PC-3 (cell line): ENCODE results near the gene SLFN5. TPM values are rescaled to one million over a fixed set of nuclear protein-coding genes. Genes with fewer than 3 reads are reported as not detected.

Source experiments
- ATAC-seq: fragments of 200-7000 bp; cut with Tn5 transposase; 2 replicates; pipeline ENCODE4 v1.9.1; 2020; ENCODE audit warnings: mild to moderate bottlenecking, moderate library complexity
- BruUV-seq: library from RNA; stranded (reverse); fragments of 400-500 nt; replicated peaks from 2 replicates; lab custom pipeline; 2021; lab: Mats Ljungman, UMichigan
- CTCF ChIA-PET: fragments of 300-600 bp; sonication (Branson Sonifier 250); formaldehyde crosslinking; loops from one replicate; lab custom pipeline; 2022; ENCODE audit warnings: antibody characterized with exemption; lab: Charles Lee
- POLR2A ChIA-PET: fragments of 300-600 bp; sonication (Branson Sonifier 250); formaldehyde crosslinking; loops from one replicate; lab custom pipeline; 2022; ENCODE audit warnings: antibody characterized with exemption; ENCODE audit not compliant: unreplicated experiment; lab: Charles Lee
- DNase-seq: peaks from one replicate; pipeline ENCODE4 v3.0.0-alpha.2; 2015
- H2AFZ ChIP-seq: fragments of 300-600 bp; sonication (generic); 2 replicates; pipeline ENCODE4 v1.6.0; 2016; ENCODE audit warnings: antibody characterized with exemption, low read length
- H3F3A ChIP-seq: fragments of 300-600 bp; sonication (generic); one replicate; pipeline ENCODE4 v1.6.0; 2017; ENCODE audit warnings: antibody characterized with exemption, low read length, control low read depth, mild to moderate bottlenecking; ENCODE audit not compliant: unreplicated experiment
- H3K27ac ChIP-seq: fragments of 300-600 bp; sonication (generic); 2 replicates; pipeline ENCODE4 v1.5.1; 2016; ENCODE audit warnings: mild to moderate bottlenecking, low read length
- H3K27me3 ChIP-seq: fragments of 300-600 bp; sonication (generic); 2 replicates; pipeline ENCODE4 v1.6.1; 2016; ENCODE audit warnings: low read length, mixed read lengths
- H3K36me3 ChIP-seq: fragments of 300-600 bp; sonication (generic); 2 replicates; pipeline ENCODE4 v1.6.1; 2016; ENCODE audit warnings: low read depth, mixed run types, low read length, mixed read lengths
- H3K4me1 ChIP-seq: fragments of 300-600 bp; sonication (generic); 2 replicates; pipeline ENCODE4 v1.5.1; 2016; ENCODE audit warnings: low read length; ENCODE audit not compliant: insufficient read depth
- H3K4me2 ChIP-seq: fragments of 300-600 bp; sonication (generic); 2 replicates; pipeline ENCODE4 v1.6.0; 2016; ENCODE audit warnings: low read length
- H3K4me3 ChIP-seq: fragments of 300-600 bp; sonication (generic); 2 replicates; pipeline ENCODE4 v1.5.1; 2016; ENCODE audit warnings: mild to moderate bottlenecking, low read length, mixed read lengths
- H3K79me2 ChIP-seq: fragments of 300-600 bp; sonication (generic); 2 replicates; pipeline ENCODE4 v1.6.1; 2017; ENCODE audit warnings: low read length, mixed read lengths
- H3K9ac ChIP-seq: fragments of 300-600 bp; sonication (generic); 2 replicates; pipeline ENCODE4 v1.6.0; 2016; ENCODE audit warnings: mild to moderate bottlenecking, low read length
- H3K9me2 ChIP-seq: fragments of 300-600 bp; sonication (generic); replicated peaks from 2 replicates; pipeline ENCODE4 v1.6.1; 2016; ENCODE audit warnings: mixed run types, low read length, mixed read lengths
- H3K9me3 ChIP-seq: fragments of 300-600 bp; sonication (generic); 2 replicates; pipeline ENCODE4 v1.6.1; 2016; ENCODE audit warnings: low read length, mixed read lengths
- H4K20me1 ChIP-seq: fragments of 300-600 bp; sonication (generic); 2 replicates; pipeline ENCODE4 v1.6.1; 2016; ENCODE audit warnings: low read length, mixed read lengths
- CTCF ChIP-seq: fragments of 300-600 bp; sonication (generic); conservative IDR thresholded peaks from 2 replicates; pipeline ENCODE4 v1.5.1; 2017; ENCODE audit warnings: antibody characterized with exemption, low read depth, mild to moderate bottlenecking, low read length
- EZH2 ChIP-seq: fragments of 300-600 bp; sonication (generic); IDR thresholded peaks from one replicate; pipeline ENCODE4 v1.6.1; 2017; ENCODE audit warnings: antibody characterized with exemption, mild to moderate bottlenecking, low read length; ENCODE audit not compliant: unreplicated experiment
- EZH2phosphoT487 ChIP-seq: fragments of 300-600 bp; sonication (generic); IDR thresholded peaks from 2 replicates; pipeline ENCODE4 v1.6.1; 2018; ENCODE audit warnings: mild to moderate bottlenecking, antibody characterized with exemption, low read length, borderline replicate concordance
- intact Hi-C: fragments of 100-400 bp; cut with micrococcal nuclease; formaldehyde crosslinking; loops from 2 replicates; pipeline ENCODE4 v1.9.0; 2023
- total RNA-seq: library from RNA; depleted of rRNA; stranded (reverse); fragments of >200 nt; gene quantifications from 2 replicates; pipeline ENCODE4 v1.2.3, GENCODE V29; 2014

The SLFN5 gene
- total RNA-seq, 1 experiment from 2014 or later = 14.5 TPM

- Histone ChIP-seq H3K36me3 (no peaks in the 10 kb centered on the region), H3K79me2 (peaks cover 9% of the 10 kb centered on the region), H3K9me2 (no peaks in the 10 kb centered on the region), H3K4me3 (no peak overlapping the region), H2AFZ (no peak overlapping the region), H3K9ac (no peak overlapping the region), H3K27ac (no peak overlapping the region), H3K9me3 (no peaks in the 10 kb centered on the region), H3K4me1 (peaks cover 19% of the 10 kb centered on the region), H3K4me2 (no peak overlapping the region), H3F3A (no peaks in the 10 kb centered on the region), H3K27me3 (no peaks in the 10 kb centered on the region), H4K20me1 (no peaks in the 10 kb centered on the region)
- BruUV-seq = no TSS peak
- CTCF ChIA-PET = no interaction called here
- DNase-seq = peak; percentile 51
- POLR2A ChIA-PET = no interaction called here
- TF ChIP-seq EZH2 = no peak
- no peak for TF ChIP-seq CTCF
- no peak for TF ChIP-seq EZH2phosphoT487
- intact Hi-C loops = no loop called here
- ATAC-seq = no peak
Observed at GRCh38 chr17:35238821-35239220, 4.1 kb upstream of the SLFN5 start.

GRCh38 chr17:35239823-35240222 is 3.0 kb upstream of the SLFN5 start:
- no peak overlapping the region for H3K4me3 ChIP-seq
- no peak overlapping the region for H3K9ac ChIP-seq
- no peaks in the 10 kb centered on the region for H3K9me2 ChIP-seq
- H3K9me3 ChIP-seq = no peaks in the 10 kb centered on the region
- TF ChIP-seq CTCF (no peak), EZH2 (no peak), EZH2phosphoT487 (no peak)
- DNase-seq (no peak), ATAC-seq (no peak)
- H3K79me2 ChIP-seq = peaks cover 9% of the 10 kb centered on the region
- H3K27ac ChIP-seq = no peak overlapping the region
- peaks cover 29% of the 10 kb centered on the region for H3K4me1 ChIP-seq
- no TSS peak for BruUV-seq
- intact Hi-C loops = loop anchor here (5.0 kb wide), 1 partner anchor 68 kb away; no protein-coding TSS in a partner anchor
- ChIA-PET CTCF (no interaction called here), POLR2A (no interaction called here)
- peaks cover 3% of the 10 kb centered on the region for H3F3A ChIP-seq
- H2AFZ ChIP-seq = no peak overlapping the region
- H3K4me2 ChIP-seq = no peak overlapping the region
- H3K27me3 ChIP-seq = no peaks in the 10 kb centered on the region
- H4K20me1 ChIP-seq = no peaks in the 10 kb centered on the region
- no peaks in the 10 kb centered on the region for H3K36me3 ChIP-seq

GRCh38 chr17:35240861-35241260 is 2.0 kb upstream of the SLFN5 start:
- peaks cover 14% of the 10 kb centered on the region for H3K79me2 ChIP-seq
- no peak overlapping the region for H3K4me2 ChIP-seq
- H3K27ac ChIP-seq = no peak overlapping the region
- no peak for TF ChIP-seq EZH2phosphoT487
- no peak for TF ChIP-seq CTCF
- no peak for TF ChIP-seq EZH2
- no peaks in the 10 kb centered on the region for H3K9me3 ChIP-seq
- H3K4me1 ChIP-seq = peaks cover 38% of the 10 kb centered on the region
- H3K4me3 ChIP-seq = no peak overlapping the region
- no peaks in the 10 kb centered on the region for H4K20me1 ChIP-seq
- ChIA-PET CTCF (no interaction called here), POLR2A (interaction anchor here (0.5 kb wide), 1 partner anchor 337 kb away, joined by 4 read pairs; the partner anchor contains the start of gene PEX12)
- no peaks in the 10 kb centered on the region for H3K36me3 ChIP-seq
- intact Hi-C loops = loop anchor here (5.0 kb wide), 1 partner anchor 69 kb away; no protein-coding TSS in a partner anchor
- no peak overlapping the region for H2AFZ ChIP-seq
- H3K9me2 ChIP-seq = no peaks in the 10 kb centered on the region
- ATAC-seq = no peak
- no peaks in the 10 kb centered on the region for H3K27me3 ChIP-seq
- H3F3A ChIP-seq = peaks cover 4% of the 10 kb centered on the region
- no TSS peak for BruUV-seq
- H3K9ac ChIP-seq = no peak overlapping the region
- DNase-seq = no peak
